Measurements from ENCODE around the gene TSSK6.

The TSSK6 gene

GRCh38 chr19:19502281-19502680, 13.1 kb downstream of the TSSK6 start:
- Histone ChIP-seq H3K36me3 (ENCODE audit: low read length) (peaks cover 6% of the 10 kb centered on the region), H3K9me2 (replicated peaks; ENCODE audit: insufficient read depth, low read length) (no peaks in the 10 kb centered on the region)
- no peak for TF ChIP-seq EZH2phosphoT487 (conservative IDR thresholded peaks at IDR 0.05; ENCODE audit: low read length)

GRCh38 chr19:19501798-19502197, 13.6 kb downstream of the TSSK6 start:
- Histone ChIP-seq H3K9ac (ENCODE audit: low read length) (no peak overlapping the region), H3K4me3 (ENCODE audit: insufficient read depth, low read length, poor library complexity, severe bottlenecking) (no peak overlapping the region), H3K9me2 (replicated peaks; ENCODE audit: insufficient read depth, low read length) (no peaks in the 10 kb centered on the region), H3K79me2 (ENCODE audit: insufficient read depth, low read length) (no peaks in the 10 kb centered on the region), H3K36me3 (ENCODE audit: low read length) (peaks cover 6% of the 10 kb centered on the region), H3K27me3 (ENCODE audit: low read length) (no peaks in the 10 kb centered on the region), H2AFZ (ENCODE audit: low read depth, low read length, severe bottlenecking) (no peak overlapping the region), H3K27ac (ENCODE audit: low read depth, low read length) (no peak overlapping the region), H3F3A (ENCODE audit: insufficient read depth) (no peaks in the 10 kb centered on the region), H3K9me3 (ENCODE audit: insufficient read depth, low read length) (no peaks in the 10 kb centered on the region), H4K20me1 (ENCODE audit: low read depth, low read length) (no peaks in the 10 kb centered on the region), H3K4me2 (ENCODE audit: low read depth, low read length, poor library complexity, severe bottlenecking) (no peak overlapping the region)
- no peak for TF ChIP-seq CTCF (IDR thresholded peaks at IDR 0.05; ENCODE audit: insufficient read depth, low read length, poor library complexity, severe bottlenecking)
- no peak for TF ChIP-seq EZH2phosphoT487 (conservative IDR thresholded peaks at IDR 0.05; ENCODE audit: low read length)

More at GRCh38 chr19:19502281-19502680, 13.1 kb downstream of the TSSK6 start:
- no peaks in the 10 kb centered on the region for H3K9me3 ChIP-seq (ENCODE audit: insufficient read depth, low read length)
- no peaks in the 10 kb centered on the region for H3K27me3 ChIP-seq (ENCODE audit: low read length)
- H3K9ac ChIP-seq (ENCODE audit: low read length), result no peak overlapping the region
- H3K27ac ChIP-seq (ENCODE audit: low read depth, low read length), result no peak overlapping the region
- no peaks in the 10 kb centered on the region for H3K79me2 ChIP-seq (ENCODE audit: insufficient read depth, low read length)
- H3K4me3 ChIP-seq (ENCODE audit: insufficient read depth, low read length, poor library complexity, severe bottlenecking), result no peak overlapping the region
- H3F3A ChIP-seq (ENCODE audit: insufficient read depth), result no peaks in the 10 kb centered on the region
- no peak overlapping the region for H3K4me2 ChIP-seq (ENCODE audit: low read depth, low read length, poor library complexity, severe bottlenecking)
- no peak overlapping the region for H2AFZ ChIP-seq (ENCODE audit: low read depth, low read length, severe bottlenecking)
- H4K20me1 ChIP-seq (ENCODE audit: low read depth, low read length), result no peaks in the 10 kb centered on the region

GRCh38 chr19:19500975-19501644, 14.2 kb downstream of the TSSK6 start:
- H3K79me2 ChIP-seq (ENCODE audit: insufficient read depth, low read length), result no peaks in the 10 kb centered on the region
- H3K27ac ChIP-seq (ENCODE audit: low read depth, low read length), result no peak overlapping the region
- H3K36me3 ChIP-seq (ENCODE audit: low read length), result peaks cover 3% of the 10 kb centered on the region
- no peak overlapping the region for H3K9ac ChIP-seq (ENCODE audit: low read length)
- H3K4me2 ChIP-seq (ENCODE audit: low read depth, low read length, poor library complexity, severe bottlenecking), result no peak overlapping the region
- no peak for TF ChIP-seq EZH2phosphoT487 (conservative IDR thresholded peaks at IDR 0.05; ENCODE audit: low read length)
- no peak for TF ChIP-seq CTCF (IDR thresholded peaks at IDR 0.05; ENCODE audit: insufficient read depth, low read length, poor library complexity, severe bottlenecking)
- no peaks in the 10 kb centered on the region for H3K9me2 ChIP-seq (replicated peaks; ENCODE audit: insufficient read depth, low read length)
- H3K27me3 ChIP-seq (ENCODE audit: low read length), result no peaks in the 10 kb centered on the region
- H4K20me1 ChIP-seq (ENCODE audit: low read depth, low read length), result no peaks in the 10 kb centered on the region
- H3K9me3 ChIP-seq (ENCODE audit: insufficient read depth, low read length), result no peaks in the 10 kb centered on the region
- no peaks in the 10 kb centered on the region for H3F3A ChIP-seq (ENCODE audit: insufficient read depth)
- no peak overlapping the region for H3K4me3 ChIP-seq (ENCODE audit: insufficient read depth, low read length, poor library complexity, severe bottlenecking)
- H2AFZ ChIP-seq (ENCODE audit: low read depth, low read length, severe bottlenecking), result no peak overlapping the region

- Histone ChIP-seq H3K79me2 (ENCODE audit: insufficient read depth, low read length) (no peaks in the 10 kb centered on the region), H3K9ac (ENCODE audit: low read length) (no peak overlapping the region), H4K20me1 (ENCODE audit: low read depth, low read length) (no peaks in the 10 kb centered on the region)
Observed at GRCh38 chr19:19499272-19499995, 15.9 kb downstream of the TSSK6 start.

More at GRCh38 chr19:19499272-19499995, 15.9 kb downstream of the TSSK6 start:
- Histone ChIP-seq H3K9me2 (replicated peaks; ENCODE audit: insufficient read depth, low read length) (no peaks in the 10 kb centered on the region), H3K9me3 (ENCODE audit: insufficient read depth, low read length) (no peaks in the 10 kb centered on the region), H2AFZ (ENCODE audit: low read depth, low read length, severe bottlenecking) (no peak overlapping the region), H3F3A (ENCODE audit: insufficient read depth) (no peaks in the 10 kb centered on the region), H3K4me2 (ENCODE audit: low read depth, low read length, poor library complexity, severe bottlenecking) (no peak overlapping the region), H3K4me3 (ENCODE audit: insufficient read depth, low read length, poor library complexity, severe bottlenecking) (no peak overlapping the region), H3K27me3 (ENCODE audit: low read length) (no peaks in the 10 kb centered on the region), H3K27ac (ENCODE audit: low read depth, low read length) (no peak overlapping the region), H3K36me3 (ENCODE audit: low read length) (no peaks in the 10 kb centered on the region; the same call in none of the 2 replicates)
- TF ChIP-seq EZH2phosphoT487 (conservative IDR thresholded peaks at IDR 0.05; ENCODE audit: low read length), result no peak
- TF ChIP-seq CTCF (IDR thresholded peaks at IDR 0.05; ENCODE audit: insufficient read depth, low read length, poor library complexity, severe bottlenecking), result no peak

All from SU-DHL-6 (cell line).